ENCODE measurements around the gene DHH.

DNA sequence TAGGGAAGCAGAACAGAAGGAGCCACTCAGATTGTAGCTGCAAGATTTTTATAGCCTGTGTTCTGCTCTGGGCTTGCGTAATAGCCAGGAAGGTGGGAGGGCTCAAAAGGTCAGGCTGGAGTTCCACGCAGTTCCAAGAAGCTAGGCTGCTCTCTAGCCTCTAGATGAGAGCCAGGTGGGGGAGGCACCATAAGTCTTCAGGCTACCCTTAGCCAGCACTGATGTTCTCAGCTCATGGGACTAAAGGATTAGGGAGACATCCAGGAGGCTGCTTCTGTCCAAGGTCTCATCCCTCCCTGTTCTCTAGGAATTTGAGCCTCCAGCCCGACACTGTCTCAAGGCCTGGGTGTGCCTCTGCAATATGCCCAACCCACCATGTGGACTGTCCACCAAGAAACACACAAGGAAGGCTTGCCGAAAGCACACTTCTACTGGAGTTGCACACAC lies 14.4 kb upstream of the DHH start:
- TF ChIP-seq, protein P1, sequence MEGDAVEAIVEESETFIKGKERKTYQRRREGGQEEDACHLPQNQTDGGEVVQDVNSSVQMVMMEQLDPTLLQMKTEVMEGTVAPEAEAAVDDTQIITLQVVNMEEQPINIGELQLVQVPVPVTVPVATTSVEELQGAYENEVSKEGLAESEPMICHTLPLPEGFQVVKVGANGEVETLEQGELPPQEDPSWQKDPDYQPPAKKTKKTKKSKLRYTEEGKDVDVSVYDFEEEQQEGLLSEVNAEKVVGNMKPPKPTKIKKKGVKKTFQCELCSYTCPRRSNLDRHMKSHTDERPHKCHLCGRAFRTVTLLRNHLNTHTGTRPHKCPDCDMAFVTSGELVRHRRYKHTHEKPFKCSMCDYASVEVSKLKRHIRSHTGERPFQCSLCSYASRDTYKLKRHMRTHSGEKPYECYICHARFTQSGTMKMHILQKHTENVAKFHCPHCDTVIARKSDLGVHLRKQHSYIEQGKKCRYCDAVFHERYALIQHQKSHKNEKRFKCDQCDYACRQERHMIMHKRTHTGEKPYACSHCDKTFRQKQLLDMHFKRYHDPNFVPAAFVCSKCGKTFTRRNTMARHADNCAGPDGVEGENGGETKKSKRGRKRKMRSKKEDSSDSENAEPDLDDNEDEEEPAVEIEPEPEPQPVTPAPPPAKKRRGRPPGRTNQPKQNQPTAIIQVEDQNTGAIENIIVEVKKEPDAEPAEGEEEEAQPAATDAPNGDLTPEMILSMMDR (IDR thresholded peaks at IDR 0.05) = peak in 1 of 4 experiments; percentile 11
- TF ChIP-seq POLR2A (IDR thresholded peaks at IDR 0.05) = peak; percentile 46 to 56
